PC-9 (cell line): ENCODE measurements around the gene CYP11A1. TPM values are rescaled to one million over a fixed set of nuclear protein-coding genes. Genes with fewer than 3 reads are reported as not detected.

ENCODE experiments used
- BruUV-seq: library from RNA; stranded (reverse); fragments of 400-500 nt; replicated peaks from 2 replicates; lab custom pipeline; 2021; lab: Mats Ljungman, UMichigan
- CTCF ChIA-PET: fragments of 300-600 bp; sonication (Branson Sonifier 250); formaldehyde crosslinking; loops from one replicate; lab custom pipeline; 2022; ENCODE audit warnings: antibody characterized with exemption; lab: Charles Lee
- POLR2A ChIA-PET: fragments of 300-600 bp; sonication (Branson Sonifier 250); formaldehyde crosslinking; loops from one replicate; lab custom pipeline; 2022; ENCODE audit warnings: antibody characterized with exemption; ENCODE audit not compliant: unreplicated experiment; lab: Charles Lee
- DNase-seq, 2 experiments: peaks; one replicate each; pipeline versions ENCODE4 v3.0.0 to v3.0.0-alpha.2; 2015 to 2022; ENCODE audit warnings: mixed read lengths in 1 of 2
- H2AFZ ChIP-seq: fragments of 200-600 bp; sonication (generic); 2 replicates; pipeline ENCODE4 v1.8.1; 2017; ENCODE audit warnings: antibody characterized with exemption
- H3F3A ChIP-seq: fragments of 200-600 bp; sonication (generic); 2 replicates; pipeline ENCODE4 v1.8.1; 2017; ENCODE audit warnings: antibody characterized with exemption, mild to moderate bottlenecking, low read depth; ENCODE audit not compliant: insufficient read depth
- H3K27ac ChIP-seq: fragments of 200-600 bp; sonication (generic); 2 replicates; pipeline ENCODE4 v1.6.1; 2016; ENCODE audit warnings: mixed run types
- H3K27me3 ChIP-seq: fragments of 200-600 bp; sonication (generic); 2 replicates; pipeline ENCODE4 v1.6.1; 2016; ENCODE audit warnings: low read depth, mixed run types; ENCODE audit not compliant: insufficient read depth
- H3K36me3 ChIP-seq: fragments of 200-600 bp; sonication (generic); 2 replicates; pipeline ENCODE4 v1.6.1; 2016; ENCODE audit warnings: low read depth, mixed run types
- H3K4me1 ChIP-seq: fragments of 200-600 bp; sonication (generic); replicated peaks from 2 replicates; pipeline ENCODE4 v1.6.1; 2016; ENCODE audit warnings: mixed run types; ENCODE audit not compliant: insufficient read depth
- H3K4me2 ChIP-seq: fragments of 200-600 bp; sonication (generic); 2 replicates; pipeline ENCODE4 v1.6.1; 2017; ENCODE audit warnings: mixed run types
- H3K4me3 ChIP-seq: fragments of 200-600 bp; sonication (generic); 2 replicates; pipeline ENCODE4 v1.6.1; 2016; ENCODE audit warnings: mixed run types
- H3K79me2 ChIP-seq: fragments of 200-600 bp; sonication (generic); 2 replicates; pipeline ENCODE4 v1.6.1; 2017; ENCODE audit warnings: low read depth, mixed run types
- H3K9me2 ChIP-seq: fragments of 200-600 bp; sonication (generic); 2 replicates; pipeline ENCODE4 v1.8.1; 2017; ENCODE audit warnings: mild to moderate bottlenecking; ENCODE audit not compliant: insufficient read depth
- H3K9me3 ChIP-seq: fragments of 200-600 bp; sonication (generic); 2 replicates; pipeline ENCODE4 v1.8.1; 2016; ENCODE audit warnings: low read depth; ENCODE audit not compliant: insufficient read depth
- H4K20me1 ChIP-seq: fragments of 200-600 bp; sonication (generic); 2 replicates; pipeline ENCODE4 v1.8.1; 2017; ENCODE audit not compliant: insufficient read depth
- EZH2 ChIP-seq: fragments of 200-600 bp; sonication (generic); IDR thresholded peaks from 2 replicates; pipeline ENCODE4 v1.8.0; 2017; ENCODE audit warnings: antibody characterized with exemption, low read depth
- intact Hi-C: fragments of 100-400 bp; cut with micrococcal nuclease; formaldehyde crosslinking; loops from one replicate; pipeline ENCODE4 v1.10.0; 2022; ENCODE audit not compliant: unreplicated experiment
- total RNA-seq: library from RNA; stranded (reverse); gene quantifications from 2 replicates; pipeline ENCODE4 v1.2.3, GENCODE V29; 2021
- TF ChIP-seq, protein P1 (sequence below): fragments of 200-600 bp; sonication (generic); conservative IDR thresholded peaks from 2 replicates; pipeline ENCODE4 v1.6.1; 2017; ENCODE audit warnings: mixed run types, antibody characterized with exemption, mild to moderate bottlenecking, moderate library complexity

The CYP11A1 gene
- total RNA-seq, 1 experiment from 2014 or later: 7.1 TPM

DNA sequence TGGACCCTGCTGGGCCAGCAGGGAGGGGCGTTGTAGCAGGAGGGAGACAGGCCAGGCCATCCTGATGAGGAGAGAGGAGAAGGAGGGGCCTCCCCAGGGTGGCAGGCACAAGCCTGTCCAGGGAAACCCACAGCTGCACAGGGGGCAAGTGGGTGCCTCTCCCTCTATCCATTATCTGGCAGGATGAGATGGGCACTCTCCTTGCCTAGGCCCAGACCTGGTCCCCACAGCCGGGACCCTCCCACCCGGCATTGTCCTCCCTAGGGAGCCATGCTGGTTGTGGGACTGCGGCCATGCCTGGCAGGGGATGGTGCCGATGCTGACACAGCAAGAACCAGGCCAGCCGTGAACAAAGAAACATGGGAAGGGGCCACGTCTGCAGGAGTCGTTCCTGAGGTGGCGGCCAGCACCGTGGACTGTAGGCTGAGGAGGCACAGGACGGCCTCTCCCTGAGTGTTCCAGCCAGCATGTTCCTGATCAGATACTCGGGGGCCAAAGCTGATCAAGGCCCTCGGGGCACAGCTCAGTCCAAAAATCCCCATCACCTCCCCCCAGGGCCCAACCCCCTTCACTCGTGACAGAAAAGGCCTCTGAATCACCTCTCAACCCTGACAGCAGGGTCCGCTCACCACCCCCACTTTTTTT, 19.2 kb upstream of the CYP11A1 start:
- no peak overlapping the region for H3K27ac ChIP-seq
- no peak overlapping the region for H2AFZ ChIP-seq
- H4K20me1 ChIP-seq: no peaks in the 10 kb centered on the region
- no peaks in the 10 kb centered on the region for H3K9me2 ChIP-seq
- TF ChIP-seq, protein P1, sequence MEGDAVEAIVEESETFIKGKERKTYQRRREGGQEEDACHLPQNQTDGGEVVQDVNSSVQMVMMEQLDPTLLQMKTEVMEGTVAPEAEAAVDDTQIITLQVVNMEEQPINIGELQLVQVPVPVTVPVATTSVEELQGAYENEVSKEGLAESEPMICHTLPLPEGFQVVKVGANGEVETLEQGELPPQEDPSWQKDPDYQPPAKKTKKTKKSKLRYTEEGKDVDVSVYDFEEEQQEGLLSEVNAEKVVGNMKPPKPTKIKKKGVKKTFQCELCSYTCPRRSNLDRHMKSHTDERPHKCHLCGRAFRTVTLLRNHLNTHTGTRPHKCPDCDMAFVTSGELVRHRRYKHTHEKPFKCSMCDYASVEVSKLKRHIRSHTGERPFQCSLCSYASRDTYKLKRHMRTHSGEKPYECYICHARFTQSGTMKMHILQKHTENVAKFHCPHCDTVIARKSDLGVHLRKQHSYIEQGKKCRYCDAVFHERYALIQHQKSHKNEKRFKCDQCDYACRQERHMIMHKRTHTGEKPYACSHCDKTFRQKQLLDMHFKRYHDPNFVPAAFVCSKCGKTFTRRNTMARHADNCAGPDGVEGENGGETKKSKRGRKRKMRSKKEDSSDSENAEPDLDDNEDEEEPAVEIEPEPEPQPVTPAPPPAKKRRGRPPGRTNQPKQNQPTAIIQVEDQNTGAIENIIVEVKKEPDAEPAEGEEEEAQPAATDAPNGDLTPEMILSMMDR: no peak
- no peak for TF ChIP-seq EZH2
- peaks cover 10% of the 10 kb centered on the region; the same call in 1 of the 2 replicates for H3F3A ChIP-seq
- no peak overlapping the region for H3K4me3 ChIP-seq
- ChIA-PET CTCF (no interaction called here), POLR2A (no interaction called here)
- no peaks in the 10 kb centered on the region for H3K9me3 ChIP-seq
- H3K36me3 ChIP-seq: no peaks in the 10 kb centered on the region
- intact Hi-C loops: no loop called here
- no peak overlapping the region for H3K4me2 ChIP-seq
- DNase-seq: no peak
- peaks cover 81% of the 10 kb centered on the region for H3K4me1 ChIP-seq
- no TSS peak for BruUV-seq
- no peaks in the 10 kb centered on the region for H3K27me3 ChIP-seq
- no peaks in the 10 kb centered on the region for H3K79me2 ChIP-seq

DNA sequence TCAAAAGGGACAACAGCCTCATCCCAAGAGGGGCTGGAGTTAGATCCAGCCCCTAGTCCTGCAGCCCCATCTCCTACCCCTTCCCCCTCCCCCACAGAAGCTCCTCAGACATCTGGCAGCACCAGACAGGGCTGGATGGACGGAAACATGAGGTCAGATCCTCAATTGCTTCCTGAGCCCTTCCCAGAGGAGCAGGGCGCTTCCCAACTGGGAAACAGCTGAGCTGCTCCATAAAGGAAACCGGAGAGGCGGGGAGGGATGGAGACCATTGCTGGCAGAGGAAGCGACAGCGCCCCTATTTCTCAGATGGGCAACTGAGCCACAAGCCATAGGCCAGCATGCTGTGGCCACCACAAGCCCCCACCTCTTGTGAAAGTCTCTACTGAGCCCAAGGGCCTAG, 18.3 kb upstream of the CYP11A1 start:
- Histone ChIP-seq H2AFZ (no peak overlapping the region), H3K9me2 (no peaks in the 10 kb centered on the region), H4K20me1 (no peaks in the 10 kb centered on the region), H3K9me3 (no peaks in the 10 kb centered on the region), H3K27ac (peak overlapping the region; percentile 88), H3F3A (peaks cover 10% of the 10 kb centered on the region; the same call in 1 of the 2 replicates), H3K36me3 (no peaks in the 10 kb centered on the region), H3K79me2 (no peaks in the 10 kb centered on the region), H3K4me2 (peak overlapping the region; percentile 42), H3K27me3 (no peaks in the 10 kb centered on the region), H3K4me1 (peaks cover 72% of the 10 kb centered on the region), H3K4me3 (no peak overlapping the region)
- no TSS peak for BruUV-seq
- no peak for DNase-seq
- ChIA-PET POLR2A (interaction anchor here (0.6 to 2.0 kb wide), 8 partner anchors 9 to 346 kb away, joined by 4 to 22 read pairs (median 10); no protein-coding TSS in a partner anchor), CTCF (interaction anchor here (0.5 to 1.2 kb wide), 3 partner anchors 46 to 258 kb away, joined by 3 to 10 read pairs (median 5); no protein-coding TSS in a partner anchor)
- intact Hi-C loops: loop anchor here (1.0 kb wide), 1 partner anchor 38 kb away; no protein-coding TSS in a partner anchor
- TF ChIP-seq, protein P1: no peak
- TF ChIP-seq EZH2: no peak

DNA sequence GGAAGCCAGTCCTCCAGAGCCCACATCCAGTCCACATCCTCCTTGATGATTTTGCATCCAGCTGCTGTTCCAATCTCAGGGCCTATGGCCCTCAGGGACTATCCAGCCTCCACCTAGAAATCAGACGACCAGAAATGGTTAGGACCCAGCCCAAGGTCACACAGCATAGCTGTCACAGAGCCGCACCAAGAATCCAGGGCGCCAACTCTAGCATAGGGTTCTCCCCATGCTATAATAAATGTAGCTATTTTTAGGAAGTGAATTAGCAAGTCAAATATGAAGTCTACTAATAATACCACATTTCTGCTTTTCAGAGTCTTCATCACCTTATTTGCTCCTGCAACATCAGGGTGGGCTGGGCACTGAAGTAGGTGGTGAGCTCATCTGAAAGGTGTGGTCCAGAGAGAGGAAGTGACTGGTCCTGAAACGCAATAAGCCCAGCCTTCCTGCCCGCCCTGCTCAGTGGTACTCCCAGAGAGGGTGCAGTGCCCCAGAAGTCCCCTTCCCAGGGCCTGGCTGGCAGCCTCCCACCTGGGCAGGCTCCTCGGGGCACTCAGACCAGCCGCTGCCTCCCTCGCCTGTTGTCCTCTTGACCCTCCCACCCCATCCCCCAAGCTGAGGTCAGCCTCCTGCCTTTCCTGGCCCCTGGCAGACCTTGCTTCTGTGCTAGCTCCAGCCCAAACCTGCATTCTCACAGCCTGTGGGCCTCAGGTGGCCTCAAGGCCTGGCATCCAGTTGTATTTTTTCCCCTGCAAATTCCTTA, 17.6 kb upstream of the CYP11A1 start:
- CTCF ChIA-PET: interaction anchor here (0.5 to 1.4 kb wide), 5 partner anchors 12 to 257 kb away, joined by 3 to 10 read pairs (median 3); no protein-coding TSS in a partner anchor
- peak; percentile 72 to 85 for DNase-seq
- intact Hi-C loops: loop anchor here (1.0 kb wide), 1 partner anchor 38 kb away; no protein-coding TSS in a partner anchor
- H3K79me2 ChIP-seq: no peaks in the 10 kb centered on the region
- no peak overlapping the region for H3K4me3 ChIP-seq
- H3K9me3 ChIP-seq: no peaks in the 10 kb centered on the region
- TF ChIP-seq, protein P1: no peak
- TF ChIP-seq EZH2: no peak
- H3K4me1 ChIP-seq: peaks cover 68% of the 10 kb centered on the region
- H3F3A ChIP-seq: peaks cover 10% of the 10 kb centered on the region; the same call in 1 of the 2 replicates
- H4K20me1 ChIP-seq: no peaks in the 10 kb centered on the region
- no peak overlapping the region for H2AFZ ChIP-seq
- H3K4me2 ChIP-seq: peak overlapping the region; percentile 42
- H3K27me3 ChIP-seq: no peaks in the 10 kb centered on the region
- H3K9me2 ChIP-seq: no peaks in the 10 kb centered on the region
- peak overlapping the region; percentile 88 for H3K27ac ChIP-seq
- no peaks in the 10 kb centered on the region for H3K36me3 ChIP-seq
- no TSS peak for BruUV-seq
- POLR2A ChIA-PET: interaction anchor here (0.6 to 2.0 kb wide), 10 partner anchors 10 to 345 kb away, joined by 4 to 22 read pairs (median 10); partner anchors contain the start of gene SEMA7A
